Measurements from ENCODE around the gene PPP2R1B.
"Not testable (repeated sequence)": the region's sequence is repeated elsewhere in the genome, so short reads cannot be mapped to it uniquely, and the experiment has no call there.

PPP2R1B gene

GRCh38 chr11:111765984-111766833 lies at the start of gene PPP2R1B:
PPP2R1B (minus strand) TSS chr11:111766389; CDS start chr11:111766361, 28 bp downstream.
- peak; percentile 74 for DNase-seq (ENCODE audit: low spot score)

- DNase-seq (ENCODE audit: low spot score) = no peak
Measured at GRCh38 chr11:111815489-111815888, 49.3 kb upstream of the PPP2R1B start.

- peak; percentile 21 for DNase-seq (ENCODE audit: low spot score)
Measured at GRCh38 chr11:111814557-111815320, 48.5 kb upstream of the PPP2R1B start.

- no peak for DNase-seq (ENCODE audit: low spot score)
Measured at GRCh38 chr11:111814106-111814505, 47.9 kb upstream of the PPP2R1B start.

- DNase-seq (ENCODE audit: low spot score) = no peak
Measured at GRCh38 chr11:111812211-111812610, 46.0 kb upstream of the PPP2R1B start.

GRCh38 chr11:111811445-111811844 lies 45.3 kb upstream of the PPP2R1B start:
- no peak for DNase-seq (ENCODE audit: low spot score)

- no peak for DNase-seq (ENCODE audit: low spot score)
Measured at GRCh38 chr11:111808834-111809233, 42.6 kb upstream of the PPP2R1B start.

- DNase-seq (ENCODE audit: low spot score) = no peak
Measured at GRCh38 chr11:111808063-111808588, 41.9 kb upstream of the PPP2R1B start.

GRCh38 chr11:111807076-111807475 lies 40.9 kb upstream of the PPP2R1B start:
- no peak for DNase-seq (ENCODE audit: low spot score)

- DNase-seq (ENCODE audit: low spot score) = no peak
Measured at GRCh38 chr11:111801135-111801534, 34.9 kb upstream of the PPP2R1B start.

GRCh38 chr11:111798279-111798678 lies 32.1 kb upstream of the PPP2R1B start:
- no peak for DNase-seq (ENCODE audit: low spot score)

GRCh38 chr11:111797145-111797581 lies 31.0 kb upstream of the PPP2R1B start:
- DNase-seq (ENCODE audit: low spot score) = peak; percentile 31

GRCh38 chr11:111796696-111797095 lies 30.5 kb upstream of the PPP2R1B start:
- peak; percentile 11 for DNase-seq (ENCODE audit: low spot score)

- DNase-seq (ENCODE audit: low spot score) = no peak
Measured at GRCh38 chr11:111795334-111795985, 29.3 kb upstream of the PPP2R1B start.

- DNase-seq (ENCODE audit: low spot score) = peak; percentile 13
Measured at GRCh38 chr11:111793863-111794262, 27.7 kb upstream of the PPP2R1B start.

GRCh38 chr11:111792955-111793500 lies 26.8 kb upstream of the PPP2R1B start:
- DNase-seq (ENCODE audit: low spot score) = no peak

- DNase-seq (ENCODE audit: low spot score) = no peak
Measured at GRCh38 chr11:111792314-111792713, 26.1 kb upstream of the PPP2R1B start.

GRCh38 chr11:111788464-111788863 lies 22.3 kb upstream of the PPP2R1B start:
- DNase-seq (ENCODE audit: low spot score) = no peak

- peak; percentile 22 for DNase-seq (ENCODE audit: low spot score)
Measured at GRCh38 chr11:111788051-111788450, 21.9 kb upstream of the PPP2R1B start.

- DNase-seq (ENCODE audit: low spot score) = peak; percentile 22
Measured at GRCh38 chr11:111785886-111786412, 19.8 kb upstream of the PPP2R1B start.

- DNase-seq (ENCODE audit: low spot score) = no peak
Measured at GRCh38 chr11:111785076-111785475, 18.9 kb upstream of the PPP2R1B start.

GRCh38 chr11:111784311-111784710 lies 18.1 kb upstream of the PPP2R1B start:
- DNase-seq (ENCODE audit: low spot score) = not testable (repeated sequence)
